GM12801 (cell line): ENCODE data around the gene KLF1.
A peak's percentile ranks its signal among the peaks of the same experiment; 100 is the strongest.

ENCODE experiments used
- CTCF ChIP-seq: IDR thresholded peaks from one replicate; pipeline ENCODE4 v1.5.1; 2011; ENCODE audit warnings: control low read depth; ENCODE audit not compliant: insufficient read length; ENCODE audit errors: extremely low read depth

KLF1 gene

GRCh38 chr19:12859546-12859945 lies 27.5 kb downstream of the KLF1 start:
- TF ChIP-seq CTCF = no peak

GRCh38 chr19:12858041-12858928 lies 28.7 kb downstream of the KLF1 start:
- TF ChIP-seq CTCF = no peak

GRCh38 chr19:12856653-12857052 lies 30.3 kb downstream of the KLF1 start:
- no peak for TF ChIP-seq CTCF

GRCh38 chr19:12847159-12848139 lies 39.6 kb downstream of the KLF1 start:
- TF ChIP-seq CTCF = peak; percentile 55

- TF ChIP-seq CTCF = no peak
These were observed 42.8 kb downstream of the KLF1 start for GRCh38 chr19:12843999-12844732.

GRCh38 chr19:12843328-12843727 lies 43.7 kb downstream of the KLF1 start:
- no peak for TF ChIP-seq CTCF
